Omental fat pad (tissue), 4 donors: ENCODE results near the gene PTPRD. TPM values are rescaled to one million over a fixed set of nuclear protein-coding genes. Genes with fewer than 3 reads are reported as not detected.

Experiments used
- ATAC-seq: fragments of 150-250 bp; one replicate; pipeline ENCODE4 v1.9.1; 2016; ENCODE audit warnings: mild to moderate bottlenecking, moderate library complexity; ENCODE audit not compliant: low FRiP score
- DNase-seq: peaks from one replicate; pipeline ENCODE4 v3.0.0-alpha.2; 2019; ENCODE audit warnings: low spot score
- total RNA-seq, 4 donors: library from RNA; depleted of rRNA; stranded (reverse); fragments of >200 nt; gene quantifications; one replicate each; pipeline ENCODE4 v1.1.0, GENCODE V29; 2016
- TF ChIP-seq, protein P1 (sequence below), 3 donors: fragments of 450-650 bp; IDR thresholded peaks; one replicate each; pipeline ENCODE4 v1.5.1; 2016 to 2017; ENCODE audit warnings: antibody characterized with exemption in 3 of 3, mild to moderate bottlenecking in 3 of 3, moderate library complexity in 2 of 3

Gene PTPRD
- total RNA-seq, 4 donors from 2014 or later, result 3.5 to 34.2 (median 11.2) TPM

GRCh38 chr9:8381601-8382000, 2231.2 kb downstream of the PTPRD start:
- no peak for ATAC-seq
- DNase-seq, result no peak
- TF ChIP-seq, protein P1, sequence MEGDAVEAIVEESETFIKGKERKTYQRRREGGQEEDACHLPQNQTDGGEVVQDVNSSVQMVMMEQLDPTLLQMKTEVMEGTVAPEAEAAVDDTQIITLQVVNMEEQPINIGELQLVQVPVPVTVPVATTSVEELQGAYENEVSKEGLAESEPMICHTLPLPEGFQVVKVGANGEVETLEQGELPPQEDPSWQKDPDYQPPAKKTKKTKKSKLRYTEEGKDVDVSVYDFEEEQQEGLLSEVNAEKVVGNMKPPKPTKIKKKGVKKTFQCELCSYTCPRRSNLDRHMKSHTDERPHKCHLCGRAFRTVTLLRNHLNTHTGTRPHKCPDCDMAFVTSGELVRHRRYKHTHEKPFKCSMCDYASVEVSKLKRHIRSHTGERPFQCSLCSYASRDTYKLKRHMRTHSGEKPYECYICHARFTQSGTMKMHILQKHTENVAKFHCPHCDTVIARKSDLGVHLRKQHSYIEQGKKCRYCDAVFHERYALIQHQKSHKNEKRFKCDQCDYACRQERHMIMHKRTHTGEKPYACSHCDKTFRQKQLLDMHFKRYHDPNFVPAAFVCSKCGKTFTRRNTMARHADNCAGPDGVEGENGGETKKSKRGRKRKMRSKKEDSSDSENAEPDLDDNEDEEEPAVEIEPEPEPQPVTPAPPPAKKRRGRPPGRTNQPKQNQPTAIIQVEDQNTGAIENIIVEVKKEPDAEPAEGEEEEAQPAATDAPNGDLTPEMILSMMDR (IDR thresholded peaks at IDR 0.05), result no peak

DNA sequence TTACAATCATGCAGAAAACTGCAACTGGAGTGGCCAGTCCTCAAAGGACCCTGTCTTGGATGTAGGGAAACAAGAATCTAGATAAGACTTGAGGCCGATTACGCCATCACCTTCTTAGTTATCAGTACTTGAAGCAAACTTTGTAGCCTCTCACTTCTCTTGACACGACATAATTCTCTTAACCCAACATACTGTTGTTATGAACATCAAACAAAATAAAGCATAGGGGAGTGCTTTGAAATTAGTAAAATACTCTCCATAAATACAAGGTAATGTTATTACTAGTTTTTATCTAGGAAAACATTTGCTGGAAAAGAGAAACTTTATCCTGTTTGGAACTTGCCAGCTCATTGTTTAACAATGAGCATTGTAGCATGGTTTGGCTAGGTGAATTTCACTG, 2238.3 kb downstream of the PTPRD start:
- ATAC-seq (no peak), DNase-seq (no peak)
- TF ChIP-seq, protein P1 (IDR thresholded peaks at IDR 0.05), result no peak

DNA sequence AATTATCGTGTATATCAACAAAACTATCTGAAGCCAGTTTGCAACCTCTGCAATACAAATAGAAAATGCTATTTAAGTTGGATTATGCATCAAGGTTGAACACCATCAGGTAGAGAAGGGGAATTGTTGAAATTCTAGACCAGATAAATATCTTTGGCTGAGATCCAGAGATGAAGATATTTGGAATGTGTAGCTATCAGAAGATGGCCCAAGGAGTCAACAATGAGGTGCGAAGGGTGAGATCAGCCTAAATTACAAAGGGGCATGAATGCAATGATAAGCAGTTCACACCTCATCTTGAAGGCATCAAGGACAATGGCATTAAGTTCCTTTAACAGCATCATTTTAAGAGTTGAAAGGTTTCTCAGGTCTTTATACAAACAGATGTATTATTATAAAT, 2241.1 kb downstream of the PTPRD start:
- TF ChIP-seq, protein P1 (IDR thresholded peaks at IDR 0.05), result no peak
- DNase-seq (no peak), ATAC-seq (no peak)

- TF ChIP-seq, protein P1 (IDR thresholded peaks at IDR 0.05), result no peak
- ATAC-seq (no peak), DNase-seq (no peak)
Measured at GRCh38 chr9:8366161-8366926, 2246.5 kb downstream of the PTPRD start.

DNA sequence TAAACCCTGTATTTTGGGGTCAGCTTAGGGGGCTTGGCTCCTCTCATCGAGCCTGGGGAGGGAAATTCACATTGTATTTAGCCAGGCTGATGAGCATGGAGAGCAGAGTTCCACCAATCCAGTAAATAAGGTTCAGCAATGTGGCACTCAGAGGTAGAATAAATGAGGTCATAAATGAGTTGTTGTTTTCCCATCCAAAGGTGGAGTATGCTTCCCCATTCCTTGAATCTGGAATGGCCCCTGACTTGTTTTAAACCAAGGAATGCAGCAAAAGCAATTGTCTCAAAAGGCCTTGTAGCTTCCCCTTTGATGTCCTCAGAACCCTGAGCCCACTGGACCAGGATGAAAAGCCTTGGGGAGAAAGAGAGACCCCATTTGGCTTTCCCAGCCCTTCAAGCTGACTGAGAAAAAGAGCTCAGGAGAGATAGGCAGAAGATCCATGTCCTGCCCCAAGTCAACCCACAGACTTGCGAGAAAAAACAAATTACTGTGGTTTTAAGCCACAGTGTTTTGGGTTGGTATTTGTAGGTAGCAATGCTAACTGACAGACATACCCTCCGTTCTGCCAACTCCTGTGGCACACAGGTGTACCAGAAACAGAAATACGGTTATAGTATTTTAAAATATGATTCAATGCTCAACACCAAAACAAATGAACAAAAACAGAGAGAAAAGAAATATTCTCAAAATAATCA, 2247.2 kb downstream of the PTPRD start:
- ATAC-seq (no peak), DNase-seq (no peak)
- TF ChIP-seq, protein P1 (IDR thresholded peaks at IDR 0.05), result no peak

- no peak for ATAC-seq
- TF ChIP-seq, protein P1 (IDR thresholded peaks at IDR 0.05), result no peak
- no peak for DNase-seq
Measured at GRCh38 chr9:8365029-8365428, 2247.8 kb downstream of the PTPRD start.
